IMR-90 (cell line): Measurements from ENCODE around the gene PRSS50. TPM values are rescaled to one million over a fixed set of nuclear protein-coding genes. Genes with fewer than 3 reads are reported as not detected.

Experiments used
- ATAC-seq: fragments of 200-7000 bp; cut with Tn5 transposase; 2 replicates; pipeline ENCODE4 v1.9.1; 2020; ENCODE audit warnings: low read depth, mild to moderate bottlenecking, moderate library complexity
- BruUV-seq: library from RNA; stranded (reverse); fragments of 400-500 nt; replicated peaks from 2 replicates; lab custom pipeline; 2021; lab: Mats Ljungman, UMichigan
- CTCF ChIA-PET: fragments of 300-600 bp; formaldehyde crosslinking; extraction: SDS; loops from one replicate; lab custom pipeline; 2021; ENCODE audit warnings: antibody characterized with exemption; lab: Yijun Ruan, JAX
- POLR2A ChIA-PET: fragments of 300-600 bp; sonication (Branson Sonifier 250); formaldehyde crosslinking; loops from one replicate; lab custom pipeline; 2022; ENCODE audit warnings: antibody characterized with exemption; ENCODE audit not compliant: unreplicated experiment; lab: Charles Lee
- DNase-seq: peaks from one replicate; pipeline ENCODE4 v3.0.0; 2013
- H2AFZ ChIP-seq: replicated peaks from 2 replicates; pipeline ENCODE3; 2013; ENCODE audit warnings: low read length, mild to moderate bottlenecking; ENCODE audit not compliant: poor library complexity
- H2AK5ac ChIP-seq: 2 replicates; pipeline ENCODE4 v1.6.1; 2013; ENCODE audit warnings: low read depth, low read length, inconsistent platforms
- H2AK9ac ChIP-seq: replicated peaks from 2 replicates; pipeline ENCODE3; 2013; ENCODE audit warnings: mild to moderate bottlenecking, low read depth, low read length, moderate library complexity; ENCODE audit not compliant: poor library complexity
- H2BK120ac ChIP-seq: 2 replicates; pipeline ENCODE4 v1.6.1; 2013; ENCODE audit warnings: low read depth, low read length, inconsistent platforms
- H2BK15ac ChIP-seq: 3 replicates; pipeline ENCODE4 v1.6.1; 2013; ENCODE audit warnings: low read depth, low read length, inconsistent platforms
- H2BK20ac ChIP-seq: 2 replicates; pipeline ENCODE4 v1.6.1; 2013; ENCODE audit warnings: low read depth, mild to moderate bottlenecking, inconsistent platforms, low read length, moderate library complexity
- H2BK5ac ChIP-seq: 2 replicates; pipeline ENCODE4 v1.6.1; 2013; ENCODE audit warnings: mild to moderate bottlenecking, low read depth, low read length, inconsistent platforms; ENCODE audit not compliant: poor library complexity, severe bottlenecking
- H3K14ac ChIP-seq: replicated peaks from 2 replicates; pipeline ENCODE4 v1.6.1; 2013; ENCODE audit warnings: low read depth, low read length, inconsistent platforms
- H3K18ac ChIP-seq: 2 replicates; pipeline ENCODE4 v1.6.1; 2013; ENCODE audit warnings: low read depth, low read length, control low read depth
- H3K23ac ChIP-seq: 2 replicates; pipeline ENCODE4 v1.6.1; 2013; ENCODE audit warnings: low read depth, low read length, inconsistent platforms
- H3K27ac ChIP-seq: 2 replicates; pipeline ENCODE4 v1.5.1; 2013; ENCODE audit warnings: mild to moderate bottlenecking, control low read depth, low read length; ENCODE audit not compliant: insufficient read depth
- H3K27me3 ChIP-seq: 2 replicates; pipeline ENCODE4 v1.6.1; 2013; ENCODE audit warnings: low read length; ENCODE audit not compliant: control insufficient read depth, insufficient read depth
- H3K36me3 ChIP-seq: 2 replicates; pipeline ENCODE4 v1.6.1; 2013; ENCODE audit warnings: low read length, mixed read lengths; ENCODE audit not compliant: control insufficient read depth, insufficient read depth
- H3K4ac ChIP-seq: 2 replicates; pipeline ENCODE4 v1.6.1; 2013; ENCODE audit warnings: low read depth, low read length, inconsistent platforms
- H3K4me1 ChIP-seq: 2 replicates; pipeline ENCODE4 v1.6.1; 2013; ENCODE audit warnings: low read length, mixed read lengths; ENCODE audit not compliant: control insufficient read depth, insufficient read depth
- H3K4me2 ChIP-seq: 2 replicates; pipeline ENCODE4 v1.6.1; 2013; ENCODE audit warnings: low read depth, mild to moderate bottlenecking, control low read depth, low read length, moderate library complexity
- H3K4me3 ChIP-seq: 2 replicates; pipeline ENCODE4 v1.5.1; 2013; ENCODE audit warnings: low read depth, mild to moderate bottlenecking, control low read depth, low read length, moderate library complexity; ENCODE audit not compliant: insufficient read depth
- H3K56ac ChIP-seq: 2 replicates; pipeline ENCODE4 v1.6.1; 2013; ENCODE audit warnings: low read length, inconsistent platforms; ENCODE audit not compliant: insufficient read depth; ENCODE audit errors: extremely low read depth
- H3K79me1 ChIP-seq, 2 experiments: 2 replicates each; pipeline ENCODE4 v1.6.1; 2013; ENCODE audit warnings: low read length in 2 of 2, inconsistent platforms in 1 of 2, low read depth in 1 of 2
- H3K9ac ChIP-seq: 2 replicates; pipeline ENCODE4 v1.6.1; 2013; ENCODE audit warnings: low read depth, low read length, control low read depth
- H3K9me1 ChIP-seq: 2 replicates; pipeline ENCODE4 v1.6.1; 2013; ENCODE audit warnings: low read length, inconsistent platforms; ENCODE audit not compliant: insufficient read depth
- H3K9me3 ChIP-seq: 2 replicates; pipeline ENCODE4 v1.6.1; 2013; ENCODE audit warnings: low read length; ENCODE audit not compliant: control insufficient read depth, insufficient read depth
- H4K20me1 ChIP-seq: 2 replicates; pipeline ENCODE4 v1.6.1; 2013; ENCODE audit warnings: low read length, inconsistent platforms; ENCODE audit not compliant: insufficient read depth
- H4K5ac ChIP-seq: 2 replicates; pipeline ENCODE4 v1.6.1; 2013; ENCODE audit warnings: mild to moderate bottlenecking, low read depth, low read length, control low read depth
- H4K8ac ChIP-seq, 2 experiments: 2 replicates each; pipeline ENCODE4 v1.6.1; 2013; ENCODE audit warnings: low read depth in 2 of 2, low read length in 2 of 2, control low read depth in 1 of 2, inconsistent platforms in 1 of 2
- H4K91ac ChIP-seq: 2 replicates; pipeline ENCODE4 v1.6.1; 2013; ENCODE audit warnings: low read depth, low read length, inconsistent platforms; ENCODE audit not compliant: insufficient read depth
- BHLHE40 ChIP-seq: fragments of 150-350 bp; IDR thresholded peaks from 2 replicates; pipeline ENCODE4 v1.6.1; 2016; ENCODE audit warnings: mild to moderate bottlenecking, low read depth, low read length
- CEBPB ChIP-seq: IDR thresholded peaks from 2 replicates; pipeline ENCODE4 v1.6.1; 2012; ENCODE audit warnings: low read depth, low read length, improper control_type of control experiment
- CHD1 ChIP-seq: IDR thresholded peaks from 2 replicates; pipeline ENCODE4 v1.6.1; 2012; ENCODE audit warnings: low read depth, low read length, improper control_type of control experiment
- CTCF ChIP-seq: conservative IDR thresholded peaks from 2 replicates; pipeline ENCODE4 v1.5.1; 2012; ENCODE audit warnings: mild to moderate bottlenecking, low read depth, low read length, improper control_type of control experiment
- ELK1 ChIP-seq: fragments of 150-350 bp; IDR thresholded peaks from 2 replicates; pipeline ENCODE4 v1.6.1; 2016; ENCODE audit warnings: low read depth, mild to moderate bottlenecking, low read length, moderate library complexity, borderline replicate concordance
- FOS ChIP-seq: fragments of 150-350 bp; IDR thresholded peaks from 2 replicates; pipeline ENCODE4 v1.6.1; 2016; ENCODE audit warnings: low read depth, low read length
- MAFK ChIP-seq: IDR thresholded peaks from 2 replicates; pipeline ENCODE4 v1.6.1; 2012; ENCODE audit warnings: low read depth, low read length, improper control_type of control experiment
- MAZ ChIP-seq: IDR thresholded peaks from 2 replicates; pipeline ENCODE4 v1.6.1; 2012; ENCODE audit warnings: low read depth, mild to moderate bottlenecking, low read length, improper control_type of control experiment, moderate library complexity, borderline replicate concordance
- MXI1 ChIP-seq: IDR thresholded peaks from 2 replicates; pipeline ENCODE4 v1.6.1; 2012; ENCODE audit warnings: low read depth, mild to moderate bottlenecking, low read length, moderate library complexity, borderline replicate concordance
- NFE2L2 ChIP-seq: fragments of 150-350 bp; IDR thresholded peaks from 2 replicates; pipeline ENCODE4 v1.6.1; 2016; ENCODE audit warnings: low read depth, mild to moderate bottlenecking, low read length
- POLR2A ChIP-seq: IDR thresholded peaks from 2 replicates; pipeline ENCODE4 v1.6.1; 2012; ENCODE audit warnings: mild to moderate bottlenecking, low read depth, low read length
- RAD21 ChIP-seq: IDR thresholded peaks from 2 replicates; pipeline ENCODE4 v1.6.1; 2012; ENCODE audit warnings: low read length, improper control_type of control experiment
- RCOR1 ChIP-seq: IDR thresholded peaks from 2 replicates; pipeline ENCODE4 v1.6.1; 2012; ENCODE audit warnings: mild to moderate bottlenecking, low read length, improper control_type of control experiment; ENCODE audit not compliant: insufficient replicate concordance
- RFX5 ChIP-seq: IDR thresholded peaks from 2 replicates; pipeline ENCODE4 v1.8.0; 2012; ENCODE audit warnings: low read depth, mild to moderate bottlenecking, low read length, moderate library complexity
- WGBS, 2 experiments: methylation state at CpG; one replicate each; pipeline versions ENCODE4 v1.1.5 to v1.1.7; 2013; ENCODE audit warnings: missing lambda C conversion rate in 2 of 2; ENCODE audit not compliant: insufficient read length in 1 of 2; ENCODE audit errors: extremely low coverage in 2 of 2; 5-methylcytosine and 5-hydroxymethylcytosine counted together
- dilution Hi-C: fragments of 300-500 bp; cut with HindIII; formaldehyde crosslinking; loops from one replicate; pipeline ENCODE4 v1.14.3; 2018; ENCODE audit warnings: low sequenced_read_pairs; ENCODE audit not compliant: unreplicated experiment
- in situ Hi-C: fragments of 300-500 bp; cut with MboI; formaldehyde crosslinking; loops from 3 replicates; pipeline ENCODE4 v1.14.3; 2019; ENCODE audit warnings: low sequenced_read_pairs, inconsistent platforms, mixed read lengths
- intact Hi-C: fragments of 100-400 bp; cut with micrococcal nuclease; formaldehyde crosslinking; loops from 2 replicates; pipeline ENCODE4 v1.10.0; 2022
- polyA plus RNA-seq, 3 experiments: library from polyadenylated mRNA; depleted of rRNA; stranded (reverse); fragments of >200 nt; gene quantifications; 2 replicates each; pipeline ENCODE4 v1.2.3, GENCODE V29; 2012; ENCODE audit warnings: low replicate concordance in 1 of 3
- total RNA-seq: library from RNA; depleted of rRNA; stranded (reverse); fragments of >200 nt; gene quantifications from 2 replicates; pipeline ENCODE4 v1.2.3, GENCODE V29; 2012

The PRSS50 gene
- total and polyA plus RNA-seq, 2 of the 4 experiments (the other 2 are of a cell fraction): not detected

- H3K27ac ChIP-seq: no peak overlapping the region
- H4K91ac ChIP-seq: no peak overlapping the region
- H3K9me3 ChIP-seq: no peaks in the 10 kb centered on the region
- CTCF ChIA-PET: interaction anchor here (0.7 kb wide), 1 partner anchor 121 kb away, joined by 3 read pairs; no protein-coding TSS in a partner anchor
- no peaks in the 10 kb centered on the region for H4K20me1 ChIP-seq
- H2AK5ac ChIP-seq: no peak overlapping the region
- H2BK15ac ChIP-seq: no peak overlapping the region
- no peaks in the 10 kb centered on the region for H3K36me3 ChIP-seq
- H3K4me2 ChIP-seq: no peak overlapping the region
- H3K4me3 ChIP-seq: no peak overlapping the region
- no peak overlapping the region for H2AK9ac ChIP-seq
- H3K9ac ChIP-seq: no peak overlapping the region
- dilution Hi-C loops (no loop called here), in situ Hi-C loops (loop anchor here (25.0 kb wide), 1 partner anchor 640 kb away; no protein-coding TSS in a partner anchor), intact Hi-C loops (no loop called here)
- DNase-seq (no peak), ATAC-seq (no peak)
- no peaks in the 10 kb centered on the region for H3K4me1 ChIP-seq
- no peak overlapping the region for H4K5ac ChIP-seq
- H3K9me1 ChIP-seq: no peaks in the 10 kb centered on the region
- H2BK20ac ChIP-seq: no peak overlapping the region
- H3K27me3 ChIP-seq: peaks cover 25% of the 10 kb centered on the region
- no peak for TF ChIP-seq RFX5
- no peak for TF ChIP-seq NFE2L2
- TF ChIP-seq MAZ: no peak
- no peak for TF ChIP-seq CEBPB
- no peak for TF ChIP-seq RAD21
- no peak for TF ChIP-seq MXI1
- no peak for TF ChIP-seq ELK1
- TF ChIP-seq CTCF: no peak
- no peak for TF ChIP-seq BHLHE40
- no peak for TF ChIP-seq FOS
- TF ChIP-seq CHD1: no peak
- no peak for TF ChIP-seq POLR2A
- no peak for TF ChIP-seq RCOR1
- TF ChIP-seq MAFK: no peak
- no peaks in the 10 kb centered on the region for H3K79me1 ChIP-seq
- H2AFZ ChIP-seq: no peak overlapping the region
- H3K4ac ChIP-seq: no peak overlapping the region
- no peak overlapping the region for H3K56ac ChIP-seq
- no peak overlapping the region for H2BK120ac ChIP-seq
- H3K23ac ChIP-seq: no peak overlapping the region
- H3K18ac ChIP-seq: no peak overlapping the region
- POLR2A ChIA-PET: no interaction called here
- H3K14ac ChIP-seq: no peak overlapping the region
- WGBS, 2 experiments: no CpG with 5 or more reads among the region's 5 CpGs
- H4K8ac ChIP-seq: no peak overlapping the region
- H2BK5ac ChIP-seq: no peak overlapping the region
- no TSS peak for BruUV-seq
Measured at GRCh38 chr3:46722443-46722842, 4.8 kb upstream of the PRSS50 start.
